Natural killer cell (primary cell): ENCODE measurements around the gene CCDC54. TPM values are rescaled to one million over a fixed set of nuclear protein-coding genes. Genes with fewer than 3 reads are reported as not detected.

Experiments used
- ATAC-seq, 3 donors: fragments of 150-1000 bp in 2 of 3; fragments of 200-7000 bp in 1 of 3; cut with Tn5 transposase; 1 replicate in 1 of 3; 2 replicates in 2 of 3; pipeline ENCODE4 v1.10.0; 2021; ENCODE audit warnings: mild to moderate bottlenecking in 2 of 3, moderate library complexity in 2 of 3
- DNase-seq, 2 donors: peaks; one replicate each; pipeline versions ENCODE4 v3.0.0 to v3.0.0-alpha.2; 2013 to 2021; ENCODE audit warnings: mixed read lengths in 1 of 2
- H3K27ac ChIP-seq: one replicate; pipeline ENCODE4 v1.5.1; 2013; ENCODE audit warnings: mild to moderate bottlenecking, low read length
- H3K27me3 ChIP-seq: one replicate; pipeline ENCODE4 v1.6.1; 2013; ENCODE audit warnings: low read length; ENCODE audit not compliant: control insufficient read depth, insufficient read depth
- H3K36me3 ChIP-seq: one replicate; pipeline ENCODE4 v1.6.1; 2013; ENCODE audit warnings: low read length; ENCODE audit not compliant: control insufficient read depth, insufficient read depth
- H3K4me1 ChIP-seq: one replicate; pipeline ENCODE4 v1.6.1; 2013; ENCODE audit warnings: low read length; ENCODE audit not compliant: control insufficient read depth, insufficient read depth
- H3K4me3 ChIP-seq: one replicate; pipeline ENCODE4 v1.5.1; 2013; ENCODE audit warnings: low read length
- H3K9me3 ChIP-seq: one replicate; pipeline ENCODE4 v1.6.1; 2013; ENCODE audit warnings: low read length; ENCODE audit not compliant: control insufficient read depth, insufficient read depth
- H3K27ac Mint-ChIP-seq, 2 donors: one replicate each; pipeline ENCODE4 v1.8.0; 2022; ENCODE audit warnings: mild to moderate bottlenecking in 2 of 2, mixed read lengths in 2 of 2, moderate library complexity in 1 of 2
- H3K27me3 Mint-ChIP-seq, 2 donors: one replicate each; pipeline ENCODE4 v1.8.0; 2022; ENCODE audit warnings: low read depth in 2 of 2, mixed read lengths in 2 of 2
- H3K36me3 Mint-ChIP-seq: one replicate; pipeline ENCODE4 v1.8.0; 2022; ENCODE audit warnings: mixed read lengths
- H3K4me1 Mint-ChIP-seq, 2 donors: one replicate each; pipeline ENCODE4 v1.8.0; 2022; ENCODE audit warnings: mixed read lengths in 2 of 2
- H3K4me3 Mint-ChIP-seq: one replicate; pipeline ENCODE4 v1.8.0; 2022; ENCODE audit warnings: mild to moderate bottlenecking, moderate library complexity, mixed read lengths
- H3K9me3 Mint-ChIP-seq, 2 donors: one replicate each; pipeline ENCODE4 v1.8.0; 2022; ENCODE audit warnings: mixed read lengths in 2 of 2
- WGBS: methylation state at CpG from one replicate; pipeline ENCODE4 v1.1.7; 2013; ENCODE audit warnings: missing lambda C conversion rate; ENCODE audit not compliant: insufficient coverage; 5-methylcytosine and 5-hydroxymethylcytosine counted together
- intact Hi-C: fragments of 100-400 bp; cut with micrococcal nuclease; formaldehyde crosslinking; loops from one replicate; pipeline ENCODE4 v1.14.2; 2022
- total RNA-seq, 4 donors: library from RNA; stranded (reverse); fragments of 120-200 nt in 1 of 4; gene quantifications; one replicate each; pipeline versions ENCODE4 v1.2.3 to v1.2.4, GENCODE V29; 2013 to 2022
- TF ChIP-seq, protein P1 (sequence below): fragments of 200-600 bp; IDR thresholded peaks from one replicate; pipeline ENCODE4 v1.8.0; 2022; ENCODE audit warnings: antibody characterized with exemption

Gene CCDC54
- total RNA-seq, 3 donors from 2014 or later (not counting 1 experiment from before 2014, with no cell fraction given): not detected

DNA sequence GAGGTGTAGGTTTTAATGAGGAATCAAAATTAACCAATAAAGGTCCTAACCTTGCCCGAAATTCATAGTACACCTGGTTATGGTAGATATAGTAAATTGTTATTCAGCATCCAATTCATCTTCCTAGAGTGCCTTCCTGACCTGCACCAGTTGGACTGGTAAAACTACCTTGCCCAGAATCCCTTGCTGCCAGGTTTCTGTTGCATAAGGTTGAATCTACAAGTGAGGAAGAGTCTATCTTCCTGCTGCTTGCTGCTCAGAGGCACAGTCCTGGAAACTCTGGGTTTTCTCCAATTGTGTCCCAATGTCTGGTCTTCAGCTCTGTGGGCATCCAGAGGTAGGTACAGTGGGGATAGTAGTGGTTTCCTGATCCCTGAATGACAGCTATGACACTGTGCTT is 17.3 kb downstream of the CCDC54 start:
- DNase-seq (no peak), ATAC-seq (no peak)
- Mint-ChIP-seq H3K4me1 (no peaks in the 10 kb centered on the region), H3K9me3 (no peaks in the 10 kb centered on the region), H3K27me3 (peaks cover 10 to 17% of the 10 kb centered on the region in 2 donors), H3K4me3 (no peak overlapping the region), H3K27ac (no peak overlapping the region), H3K36me3 (no peaks in the 10 kb centered on the region)
- Histone ChIP-seq H3K4me3 (no peak overlapping the region), H3K27ac (no peak overlapping the region), H3K36me3 (no peaks in the 10 kb centered on the region), H3K4me1 (no peaks in the 10 kb centered on the region), H3K27me3 (no peaks in the 10 kb centered on the region), H3K9me3 (no peaks in the 10 kb centered on the region)
- no CpG with 5 or more reads among the region's 1 CpG for WGBS
- intact Hi-C loops: no loop called here
- TF ChIP-seq, protein P1, sequence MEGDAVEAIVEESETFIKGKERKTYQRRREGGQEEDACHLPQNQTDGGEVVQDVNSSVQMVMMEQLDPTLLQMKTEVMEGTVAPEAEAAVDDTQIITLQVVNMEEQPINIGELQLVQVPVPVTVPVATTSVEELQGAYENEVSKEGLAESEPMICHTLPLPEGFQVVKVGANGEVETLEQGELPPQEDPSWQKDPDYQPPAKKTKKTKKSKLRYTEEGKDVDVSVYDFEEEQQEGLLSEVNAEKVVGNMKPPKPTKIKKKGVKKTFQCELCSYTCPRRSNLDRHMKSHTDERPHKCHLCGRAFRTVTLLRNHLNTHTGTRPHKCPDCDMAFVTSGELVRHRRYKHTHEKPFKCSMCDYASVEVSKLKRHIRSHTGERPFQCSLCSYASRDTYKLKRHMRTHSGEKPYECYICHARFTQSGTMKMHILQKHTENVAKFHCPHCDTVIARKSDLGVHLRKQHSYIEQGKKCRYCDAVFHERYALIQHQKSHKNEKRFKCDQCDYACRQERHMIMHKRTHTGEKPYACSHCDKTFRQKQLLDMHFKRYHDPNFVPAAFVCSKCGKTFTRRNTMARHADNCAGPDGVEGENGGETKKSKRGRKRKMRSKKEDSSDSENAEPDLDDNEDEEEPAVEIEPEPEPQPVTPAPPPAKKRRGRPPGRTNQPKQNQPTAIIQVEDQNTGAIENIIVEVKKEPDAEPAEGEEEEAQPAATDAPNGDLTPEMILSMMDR: no peak

DNA sequence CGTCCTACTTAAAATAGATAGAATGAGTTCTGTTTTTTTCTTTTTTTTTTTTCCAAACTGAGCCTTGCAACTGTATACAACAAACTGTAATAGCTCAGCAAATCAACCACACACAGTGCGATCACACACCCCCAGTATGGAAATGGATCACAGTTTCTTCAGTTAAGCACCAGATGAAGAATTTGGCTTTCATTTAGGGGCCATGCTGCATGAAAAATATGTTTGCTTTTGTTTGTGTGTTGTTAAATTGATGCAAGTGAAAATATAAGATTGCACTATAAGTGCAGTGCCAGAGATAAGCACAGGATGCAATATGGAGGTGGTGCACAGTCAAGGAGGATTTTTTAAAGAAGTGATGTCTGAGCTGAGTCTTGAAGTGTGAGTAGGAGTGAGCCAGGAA is 17.8 kb downstream of the CCDC54 start:
- Mint-ChIP-seq H3K27ac (no peak overlapping the region), H3K9me3 (no peaks in the 10 kb centered on the region), H3K36me3 (no peaks in the 10 kb centered on the region), H3K4me1 (no peaks in the 10 kb centered on the region), H3K4me3 (no peak overlapping the region), H3K27me3 (peaks cover 10 to 17% of the 10 kb centered on the region in 2 donors)
- TF ChIP-seq, protein P1: no peak
- Histone ChIP-seq H3K9me3 (no peaks in the 10 kb centered on the region), H3K27me3 (no peaks in the 10 kb centered on the region), H3K4me3 (no peak overlapping the region), H3K4me1 (no peaks in the 10 kb centered on the region), H3K27ac (no peak overlapping the region), H3K36me3 (no peaks in the 10 kb centered on the region)
- intact Hi-C loops: no loop called here
- WGBS: 88% methylated on average over 1 of the region's 2 CpGs
- no peak for ATAC-seq
- no peak for DNase-seq

DNA sequence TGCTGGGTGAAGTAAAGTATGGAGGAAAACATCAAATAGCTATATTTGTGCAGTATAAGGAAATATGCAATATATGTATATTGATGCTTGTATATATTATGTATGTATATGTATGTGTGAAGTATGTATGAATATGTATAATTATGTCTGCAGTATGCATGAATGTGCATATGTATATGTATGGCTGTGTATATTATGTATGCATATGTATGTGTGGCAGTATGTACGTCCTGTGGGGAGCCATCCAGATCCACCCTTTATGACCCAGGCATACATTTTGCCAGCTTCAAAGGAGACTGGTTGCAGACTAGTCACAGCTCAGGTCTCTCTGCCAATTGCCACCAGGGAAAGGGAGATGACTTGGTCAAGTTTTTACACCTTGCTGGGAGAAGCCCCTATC is 24.1 kb downstream of the CCDC54 start:
- Mint-ChIP-seq H3K36me3 (no peaks in the 10 kb centered on the region), H3K4me3 (no peak overlapping the region), H3K9me3 (no peaks in the 10 kb centered on the region), H3K27me3 (peaks cover 7 to 17% of the 10 kb centered on the region in 2 donors), H3K27ac (no peak overlapping the region), H3K4me1 (no peaks in the 10 kb centered on the region)
- no peaks in the 10 kb centered on the region for H3K36me3 ChIP-seq
- no peaks in the 10 kb centered on the region for H3K27me3 ChIP-seq
- H3K9me3 ChIP-seq: no peaks in the 10 kb centered on the region
- H3K27ac ChIP-seq: no peak overlapping the region
- DNase-seq: no peak
- no peaks in the 10 kb centered on the region for H3K4me1 ChIP-seq
- TF ChIP-seq, protein P1: no peak
- intact Hi-C loops: no loop called here
- H3K4me3 ChIP-seq: no peak overlapping the region
- no peak for ATAC-seq
- WGBS: 94% methylated on average over 1 of the region's 1 CpG

DNA sequence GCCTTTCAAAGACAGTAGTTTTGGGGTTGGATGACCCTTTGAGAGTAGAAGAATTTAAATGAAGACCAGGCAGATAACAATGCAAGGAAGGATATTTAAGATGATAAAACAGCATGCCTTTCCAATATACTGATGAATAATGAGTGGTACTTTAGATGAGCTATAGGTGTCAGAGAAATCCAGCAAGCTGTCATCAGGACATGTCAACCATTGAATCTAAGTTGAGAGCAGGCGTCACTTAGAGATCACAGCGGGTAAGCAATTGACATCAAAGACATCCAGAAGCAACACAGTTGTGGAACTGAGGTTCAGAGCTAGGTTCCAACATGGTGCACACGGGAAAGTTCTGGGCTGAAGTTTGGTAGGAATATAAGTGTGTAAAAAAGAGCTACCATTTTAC is 25.0 kb downstream of the CCDC54 start:
- intact Hi-C loops: no loop called here
- H3K9me3 Mint-ChIP-seq: no peaks in the 10 kb centered on the region

More for the DNA sequence above, 25.0 kb downstream of the CCDC54 start:
- no peak overlapping the region for H3K4me3 ChIP-seq
- DNase-seq (no peak), ATAC-seq (no peak)
- no peaks in the 10 kb centered on the region for H3K36me3 Mint-ChIP-seq
- H3K9me3 ChIP-seq: no peaks in the 10 kb centered on the region
- H3K4me1 ChIP-seq: no peaks in the 10 kb centered on the region
- H3K4me1 Mint-ChIP-seq: no peaks in the 10 kb centered on the region
- no peaks in the 10 kb centered on the region for H3K36me3 ChIP-seq
- H3K4me3 Mint-ChIP-seq: no peak overlapping the region
- peaks cover 6 to 10% of the 10 kb centered on the region in 2 donors for H3K27me3 Mint-ChIP-seq
- H3K27ac ChIP-seq: no peak overlapping the region
- TF ChIP-seq, protein P1: no peak
- no peaks in the 10 kb centered on the region for H3K27me3 ChIP-seq
- WGBS: 92% methylated on average over 3 of the region's 3 CpGs
- H3K27ac Mint-ChIP-seq: no peak overlapping the region
